HepG2 (cell line): ENCODE measurements around the gene TEX19. TPM values are rescaled to one million over a fixed set of nuclear protein-coding genes. Genes with fewer than 3 reads are reported as not detected.

Source experiments
- AGO2 ChIP-seq: fragments of 200-400 bp; formaldehyde crosslinking; optimal IDR thresholded peaks from 2 replicates; pipeline ENCODE3; 2017; ENCODE audit warnings: mild to moderate bottlenecking, low read depth, low read length, moderate library complexity
- ASH2L ChIP-seq: fragments of 300-600, 200-600 bp; sonication (generic); IDR thresholded peaks from 2 replicates; pipeline ENCODE4 v1.7.0; 2017; ENCODE audit warnings: low read depth, mild to moderate bottlenecking, moderate library complexity, mixed read lengths, low read length; ENCODE audit not compliant: insufficient read length
- BCL6 ChIP-seq: IDR thresholded peaks from 2 replicates; pipeline ENCODE4 v1.6.1; 2016; ENCODE audit warnings: missing genetic modification reagents, missing compliant biosample characterization
- CEBPZ ChIP-seq: IDR thresholded peaks from 2 replicates; pipeline ENCODE4 v1.6.1; 2012; ENCODE audit warnings: low read length, improper control_type of control experiment
- ELF1 ChIP-seq: sonication (generic); formaldehyde crosslinking; IDR thresholded peaks from 2 replicates; pipeline ENCODE4 v1.4.0; 2020; ENCODE audit warnings: missing genetic modification reagents
- EZH2 ChIP-seq: conservative IDR thresholded peaks from 2 replicates; pipeline ENCODE4 v1.6.1; 2012; ENCODE audit warnings: mild to moderate bottlenecking, low read depth, low read length, moderate library complexity
- MXD3 ChIP-seq: IDR thresholded peaks from 2 replicates; pipeline ENCODE4 v1.6.1; 2016; ENCODE audit warnings: mild to moderate bottlenecking, missing biosample characterization, missing genetic modification reagents
- MYNN ChIP-seq: sonication (generic); formaldehyde crosslinking; IDR thresholded peaks from 2 replicates; pipeline ENCODE4 v1.4.0; 2020; ENCODE audit warnings: mild to moderate bottlenecking, low read depth, missing genetic modification reagents
- NFIB ChIP-seq: sonication (generic); formaldehyde crosslinking; IDR thresholded peaks from 2 replicates; pipeline ENCODE4 v1.9.0; 2021; ENCODE audit warnings: missing genetic modification reagents, mild to moderate bottlenecking, borderline replicate concordance
- NFKB2 ChIP-seq: sonication (generic); formaldehyde crosslinking; IDR thresholded peaks from 2 replicates; pipeline ENCODE4 v1.4.0; 2020; ENCODE audit warnings: missing genetic modification reagents, borderline replicate concordance
- PCBP1 ChIP-seq: fragments of 200-400 bp; formaldehyde crosslinking; IDR thresholded peaks from 2 replicates; pipeline ENCODE4 v1.6.1; 2017; ENCODE audit warnings: mild to moderate bottlenecking, low read depth, low read length, borderline replicate concordance
- ZEB1 ChIP-seq: IDR thresholded peaks from 2 replicates; pipeline ENCODE4 v1.6.1; 2012; ENCODE audit warnings: mild to moderate bottlenecking, low read depth, inconsistent platforms; ENCODE audit not compliant: insufficient replicate concordance
- ZFX ChIP-seq: sonication (generic); formaldehyde crosslinking; IDR thresholded peaks from 2 replicates; pipeline ENCODE4 v1.4.0; 2020; ENCODE audit warnings: mild to moderate bottlenecking, low read depth, missing genetic modification reagents, moderate library complexity
- ZNF747 ChIP-seq: sonication (generic); formaldehyde crosslinking; IDR thresholded peaks from 2 replicates; pipeline ENCODE4 v1.8.1; 2023; ENCODE audit warnings: missing genetic modification reagents, mild to moderate bottlenecking, borderline replicate concordance
- ZNF839 ChIP-seq: sonication (generic); formaldehyde crosslinking; IDR thresholded peaks from 2 replicates; pipeline ENCODE4 v1.4.0; 2020; ENCODE audit warnings: missing genetic modification reagents, mild to moderate bottlenecking, borderline replicate concordance
- ZNF883 ChIP-seq: sonication (generic); formaldehyde crosslinking; IDR thresholded peaks from 2 replicates; pipeline ENCODE4 v1.5.1; 2020; ENCODE audit warnings: mild to moderate bottlenecking, missing genetic modification reagents; ENCODE audit errors: not compliant biosample characterization
- polyA plus RNA-seq, 8 experiments: library from polyadenylated mRNA; depleted of rRNA in 3 of 8; stranded (reverse) in 7 of 8; unstranded in 1 of 8; fragments of >200 nt; fragmentation: Illumina TruSeq in 4 of 8; extraction: Trizol in 4 of 8; gene quantifications; 2 replicates each; pipeline versions ENCODE4 v1.2.1 to v1.2.3, GENCODE V29; 2011 to 2016; ENCODE audit warnings: low read depth in 4 of 8, missing spikeins in 1 of 8, mixed read lengths in 1 of 8; ENCODE audit not compliant: insufficient read depth in 1 of 8
- total RNA-seq, 5 experiments: library from RNA; depleted of rRNA; stranded (reverse); fragments of >200 nt; fragmentation: Illumina TruSeq; extraction: Trizol; gene quantifications; 2 replicates each; pipeline ENCODE4 v1.2.3, GENCODE V29; 2016; ENCODE audit warnings: low read depth in 1 of 5
- TF ChIP-seq, protein P1 (sequence below): sonication (generic); formaldehyde crosslinking; IDR thresholded peaks from 2 replicates; pipeline ENCODE4 v1.5.0; 2020; ENCODE audit warnings: mild to moderate bottlenecking, missing genetic modification reagents, borderline replicate concordance

Gene TEX19
- total and polyA plus RNA-seq, 2 of the 13 experiments (the other 11 are each of a cell fraction or from before 2014, with no cell fraction given), result 1.3 to 6.0 TPM

DNA sequence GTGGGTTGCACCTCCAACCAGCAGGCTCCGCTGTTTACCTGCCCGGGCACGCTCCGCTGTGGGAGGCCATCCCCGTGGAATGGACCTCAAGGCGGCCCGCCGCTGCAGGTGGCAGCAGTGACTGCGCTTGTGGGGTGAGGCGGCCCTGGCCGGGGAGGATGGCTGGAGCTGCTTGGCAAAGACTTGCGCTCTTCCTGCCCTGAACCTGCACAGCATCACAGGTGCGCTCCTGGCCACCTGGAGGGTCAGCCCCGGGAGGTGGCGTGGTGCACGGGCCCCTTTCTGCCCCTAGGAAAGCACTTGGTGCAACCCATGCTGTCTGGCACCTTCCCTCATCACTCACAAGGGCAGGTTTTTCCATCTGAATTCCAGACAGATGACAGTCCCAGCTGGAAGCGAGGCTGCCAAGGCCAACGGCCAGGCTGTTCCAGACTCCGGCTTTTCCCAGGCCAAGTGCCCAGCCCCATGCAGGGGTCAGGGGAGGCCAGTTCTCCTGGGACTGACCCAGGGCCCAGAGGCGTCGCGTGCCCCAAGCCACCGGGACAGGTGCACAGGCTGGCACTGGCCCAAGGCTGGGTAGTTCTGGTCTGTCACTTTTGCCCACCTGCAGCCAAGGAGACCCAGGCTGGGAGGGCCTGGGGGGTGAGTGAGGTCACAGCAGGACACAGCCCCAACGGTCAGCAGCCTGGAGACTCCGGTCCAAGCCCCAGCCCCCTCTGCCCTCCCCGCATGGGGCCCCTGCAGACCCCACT, 25.9 kb downstream of the TEX19 start (continued):
- no peak for TF ChIP-seq CEBPZ
- peak; percentile 88 for TF ChIP-seq BCL6
- no peak; the same call in 1 of the 2 replicates for TF ChIP-seq ZNF747 (CRISPR knock-in tag)
- peak; percentile 39 for TF ChIP-seq ASH2L
- TF ChIP-seq ELF1, result peak; percentile 30; the same call in 1 of the 2 replicates
- 0 out of 2 replicates have a peak, but pooled peaks have one; percentile 57 for TF ChIP-seq ZNF839 (CRISPR knock-in tag)
- TF ChIP-seq, protein P1, sequence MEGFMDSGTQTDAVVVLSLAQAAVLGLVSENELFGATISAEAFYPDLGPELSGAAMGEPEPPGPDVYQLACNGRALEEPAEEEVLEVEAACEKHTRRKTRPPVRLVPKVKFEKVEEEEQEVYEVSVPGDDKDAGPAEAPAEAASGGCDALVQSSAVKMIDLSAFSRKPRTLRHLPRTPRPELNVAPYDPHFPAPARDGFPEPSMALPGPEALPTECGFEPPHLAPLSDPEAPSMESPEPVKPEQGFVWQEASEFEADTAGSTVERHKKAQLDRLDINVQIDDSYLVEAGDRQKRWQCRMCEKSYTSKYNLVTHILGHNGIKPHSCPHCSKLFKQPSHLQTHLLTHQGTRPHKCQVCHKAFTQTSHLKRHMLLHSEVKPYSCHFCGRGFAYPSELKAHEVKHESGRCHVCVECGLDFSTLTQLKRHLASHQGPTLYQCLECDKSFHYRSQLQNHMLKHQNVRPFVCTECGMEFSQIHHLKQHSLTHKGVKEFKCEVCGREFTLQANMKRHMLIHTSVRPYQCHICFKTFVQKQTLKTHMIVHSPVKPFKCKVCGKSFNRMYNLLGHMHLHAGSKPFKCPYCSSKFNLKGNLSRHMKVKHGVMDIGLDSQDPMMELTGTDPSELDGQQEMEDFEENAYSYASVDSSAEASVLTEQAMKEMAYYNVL (CRISPR knock-in tag), result peak; percentile 68
- TF ChIP-seq ZEB1, result peak; percentile 25
- 0 out of 2 replicates have a peak, but pooled peaks have one; percentile 10 for TF ChIP-seq PCBP1
- no peak for TF ChIP-seq AGO2
- TF ChIP-seq ZNF883 (CRISPR knock-in tag), result no peak
- peak; percentile 55 for TF ChIP-seq ZFX (CRISPR knock-in tag)
- peak; percentile 39; the same call in 1 of the 2 replicates for TF ChIP-seq NFKB2 (CRISPR knock-in tag)
- TF ChIP-seq NFIB (CRISPR knock-in tag), result 0 out of 2 replicates have a peak, but pooled peaks have one; percentile 70
- no peak for TF ChIP-seq MYNN
- no peak for TF ChIP-seq EZH2
- 0 out of 2 replicates have a peak, but pooled peaks have one; percentile 11 for TF ChIP-seq MXD3
